Ishikawa (cell line): ENCODE measurements around the gene SPECC1.

ENCODE experiments used
- CEBPB ChIP-seq: IDR thresholded peaks from 2 replicates; pipeline ENCODE4 v1.6.1; 2012
- CREB1 ChIP-seq: IDR thresholded peaks from 2 replicates; pipeline ENCODE4 v1.6.1; 2012; ENCODE audit warnings: low read depth
- EGR1 ChIP-seq: IDR thresholded peaks from 2 replicates; pipeline ENCODE4 v1.6.1; 2012
- EP300 ChIP-seq: IDR thresholded peaks from 2 replicates; pipeline ENCODE4 v1.6.1; 2012; ENCODE audit warnings: borderline replicate concordance
- FOXM1 ChIP-seq: IDR thresholded peaks from 2 replicates; pipeline ENCODE4 v1.6.1; 2012; ENCODE audit warnings: low read depth, borderline replicate concordance
- MAX ChIP-seq: IDR thresholded peaks from 2 replicates; pipeline ENCODE4 v1.6.1; 2012
- NFIC ChIP-seq: IDR thresholded peaks from 2 replicates; pipeline ENCODE4 v1.6.1; 2012
- RAD21 ChIP-seq: IDR thresholded peaks from 2 replicates; pipeline ENCODE4 v1.6.1; 2012; ENCODE audit warnings: low read depth
- REST ChIP-seq: IDR thresholded peaks from 2 replicates; pipeline ENCODE4 v1.6.1; 2012; ENCODE audit warnings: low read depth, mild to moderate bottlenecking
- TAF1 ChIP-seq: IDR thresholded peaks from 2 replicates; pipeline ENCODE4 v1.6.1; 2012; ENCODE audit warnings: low read depth, mild to moderate bottlenecking
- TCF12 ChIP-seq: IDR thresholded peaks from 2 replicates; pipeline ENCODE4 v1.6.1; 2012; ENCODE audit warnings: low read depth
- TEAD4 ChIP-seq: IDR thresholded peaks from 2 replicates; pipeline ENCODE4 v1.6.1; 2012
- USF1 ChIP-seq: IDR thresholded peaks from 2 replicates; pipeline ENCODE4 v1.6.1; 2012
- YY1 ChIP-seq: IDR thresholded peaks from 2 replicates; pipeline ENCODE4 v1.6.1; 2012; ENCODE audit warnings: low read depth
- ZBTB7A ChIP-seq: IDR thresholded peaks from 2 replicates; pipeline ENCODE4 v1.6.1; 2012; ENCODE audit warnings: low read depth

Gene SPECC1

GRCh38 chr17:20072692-20072992 is 63.5 kb downstream of the SPECC1 start:
- no peak for TF ChIP-seq YY1

- TF ChIP-seq REST (no peak), NFIC (no peak), USF1 (no peak), EGR1 (no peak), TEAD4 (no peak), TCF12 (no peak), CEBPB (no peak), MAX (no peak), EP300 (no peak), CREB1 (no peak), RAD21 (no peak), ZBTB7A (no peak), TAF1 (no peak), YY1 (no peak)
Observed at GRCh38 chr17:20073055-20073979, 64.2 kb downstream of the SPECC1 start.

- TF ChIP-seq TAF1 (no peak), FOXM1 (no peak), TCF12 (no peak), NFIC (no peak)
Observed at GRCh38 chr17:20074001-20074400, 64.8 kb downstream of the SPECC1 start.

- TF ChIP-seq TEAD4 (no peak), EP300 (no peak), NFIC (no peak), CEBPB (no peak), MAX (no peak), TAF1 (no peak), USF1 (no peak), FOXM1 (no peak)
Observed at GRCh38 chr17:20074489-20074888, 65.3 kb downstream of the SPECC1 start.

GRCh38 chr17:20077978-20078685 is 69.0 kb downstream of the SPECC1 start:
- no peak for TF ChIP-seq TEAD4
- no peak for TF ChIP-seq EGR1
- TF ChIP-seq USF1 = no peak
- TF ChIP-seq RAD21 = no peak
- no peak for TF ChIP-seq REST
- TF ChIP-seq CREB1 = no peak
- no peak for TF ChIP-seq MAX
- no peak for TF ChIP-seq TAF1
- TF ChIP-seq YY1 = no peak
- TF ChIP-seq NFIC = no peak

GRCh38 chr17:20080513-20080912 is 71.4 kb downstream of the SPECC1 start:
- TF ChIP-seq TCF12 (no peak), ZBTB7A (no peak), YY1 (no peak), EP300 (no peak), FOXM1 (no peak), RAD21 (no peak), MAX (no peak), EGR1 (no peak), REST (no peak), USF1 (no peak), CEBPB (no peak), TEAD4 (no peak), NFIC (no peak), TAF1 (no peak), CREB1 (no peak)
